Loucy (cell line): ENCODE measurements around the gene SMIM11.

Source experiments
- CTCF ChIP-seq: fragments of 200-600 bp; sonication (generic); conservative IDR thresholded peaks from 2 replicates; pipeline ENCODE4 v1.5.1; 2014; ENCODE audit warnings: mild to moderate bottlenecking, antibody characterized with exemption, low read length
- EZH2phosphoT487 ChIP-seq: fragments of 200-600 bp; IDR thresholded peaks from 2 replicates; pipeline ENCODE4 v1.6.1; 2018; ENCODE audit warnings: antibody characterized with exemption, mild to moderate bottlenecking, moderate library complexity, borderline replicate concordance

DNA sequence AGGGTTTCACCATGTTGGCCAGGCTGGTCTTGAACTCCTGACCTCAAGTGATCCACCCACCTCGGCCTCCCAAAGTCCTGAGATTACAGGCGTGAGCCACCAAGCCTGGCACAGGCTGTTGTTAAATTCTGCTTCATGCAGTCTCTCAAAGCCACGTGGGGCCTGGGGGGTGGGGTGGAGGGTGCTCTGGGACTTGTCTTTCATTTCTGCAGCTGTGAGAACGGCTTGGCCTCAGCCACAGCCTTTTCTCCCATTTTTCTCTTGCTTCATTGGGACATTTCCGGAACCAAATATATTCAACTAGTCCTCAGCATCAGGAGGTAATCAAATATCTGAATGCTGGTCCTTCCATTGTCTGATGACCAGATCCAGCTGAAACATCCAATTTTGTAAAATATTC lies 39.1 kb upstream of the SMIM11 start:
- TF ChIP-seq CTCF (no peak), EZH2phosphoT487 (no peak)
